Measurements from ENCODE around the gene TM2D3. TPM values are rescaled to one million over a fixed set of nuclear protein-coding genes. Genes with fewer than 3 reads are reported as not detected.
"Not testable (repeated sequence)": the region's sequence is repeated elsewhere in the genome, so short reads cannot be mapped to it uniquely, and the experiment has no call there.

TM2D3 gene
- total and polyA plus RNA-seq, 11 donors = 43.7 to 63.8 (median 49.5) TPM

DNA sequence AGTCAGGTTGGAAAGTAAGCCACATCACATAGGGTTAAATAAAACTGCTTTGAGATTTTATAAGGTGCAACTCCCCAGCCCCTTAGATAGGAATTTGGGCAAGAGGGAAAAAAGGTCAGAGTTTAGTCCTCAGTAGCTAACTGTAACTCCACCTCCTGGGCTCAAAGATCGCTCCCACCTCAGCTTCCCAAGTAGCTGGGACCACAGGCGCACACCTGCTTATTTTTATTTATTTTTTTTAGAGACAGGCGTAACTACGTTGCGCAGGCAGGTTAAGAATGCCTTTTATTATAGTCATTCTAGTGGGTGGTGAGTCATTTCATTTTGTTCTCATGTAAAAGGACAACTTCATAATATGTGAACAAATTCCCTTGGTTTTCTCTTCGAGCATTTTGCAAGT, 14.7 kb downstream of the TM2D3 start:
- Histone ChIP-seq H3K27ac (no peak overlapping the region), H3K4me1 (peaks cover 2 to 24% (median 16%) of the 10 kb centered on the region in 12 donors), H3K9me3 (no peaks in the 10 kb centered on the region), H3K27me3 (no peaks in the 10 kb centered on the region), H3K36me3 (peaks cover 0 to 40% (median 20%) of the 10 kb centered on the region in 9 donors), H3K4me3 (no peak overlapping the region)
- intact Hi-C loops (cut with DNase I) = loop anchor here in 4 of 10 donors (5.0 to 10.0 kb wide), 4 partner anchors 143 to 335 kb away; no protein-coding TSS in a partner anchor
- no peak for ATAC-seq
- DNase-seq = no peak
- TF ChIP-seq POLR2A (IDR thresholded peaks at IDR 0.05) = no peak
- TF ChIP-seq, protein P1, sequence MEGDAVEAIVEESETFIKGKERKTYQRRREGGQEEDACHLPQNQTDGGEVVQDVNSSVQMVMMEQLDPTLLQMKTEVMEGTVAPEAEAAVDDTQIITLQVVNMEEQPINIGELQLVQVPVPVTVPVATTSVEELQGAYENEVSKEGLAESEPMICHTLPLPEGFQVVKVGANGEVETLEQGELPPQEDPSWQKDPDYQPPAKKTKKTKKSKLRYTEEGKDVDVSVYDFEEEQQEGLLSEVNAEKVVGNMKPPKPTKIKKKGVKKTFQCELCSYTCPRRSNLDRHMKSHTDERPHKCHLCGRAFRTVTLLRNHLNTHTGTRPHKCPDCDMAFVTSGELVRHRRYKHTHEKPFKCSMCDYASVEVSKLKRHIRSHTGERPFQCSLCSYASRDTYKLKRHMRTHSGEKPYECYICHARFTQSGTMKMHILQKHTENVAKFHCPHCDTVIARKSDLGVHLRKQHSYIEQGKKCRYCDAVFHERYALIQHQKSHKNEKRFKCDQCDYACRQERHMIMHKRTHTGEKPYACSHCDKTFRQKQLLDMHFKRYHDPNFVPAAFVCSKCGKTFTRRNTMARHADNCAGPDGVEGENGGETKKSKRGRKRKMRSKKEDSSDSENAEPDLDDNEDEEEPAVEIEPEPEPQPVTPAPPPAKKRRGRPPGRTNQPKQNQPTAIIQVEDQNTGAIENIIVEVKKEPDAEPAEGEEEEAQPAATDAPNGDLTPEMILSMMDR (IDR thresholded peaks at IDR 0.05) = no peak
- WGBS, 4 donors = 87 to 92% (median 89%) methylated on average over 6 of the region's 6 CpGs

DNA sequence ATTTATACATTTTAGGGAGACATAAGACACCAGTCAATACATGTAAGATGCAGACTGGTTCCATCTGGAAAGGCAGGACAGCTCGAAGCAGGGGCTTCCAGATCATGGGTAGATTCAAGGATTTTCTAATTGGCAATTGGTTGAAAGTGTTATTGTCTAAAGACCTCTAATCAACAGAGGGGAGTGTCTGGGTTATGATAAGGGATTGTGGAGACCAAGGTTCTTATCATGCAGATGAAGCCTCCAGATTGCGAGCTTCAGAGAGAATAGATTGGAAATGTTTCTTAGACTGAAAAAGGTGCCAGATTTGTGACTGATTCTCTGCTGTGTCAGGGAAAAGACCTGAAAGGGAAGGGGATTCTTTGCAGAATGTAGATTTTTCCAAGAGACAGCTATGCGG, 15.1 kb downstream of the TM2D3 start:
- ATAC-seq (no peak), DNase-seq (no peak)
- intact Hi-C loops (cut with DNase I) = loop anchor here in 4 of 10 donors (5.0 to 10.0 kb wide), 4 partner anchors 142 to 335 kb away; no protein-coding TSS in a partner anchor
- Histone ChIP-seq H3K4me1 (peaks cover 2 to 19% (median 13%) of the 10 kb centered on the region in 12 donors), H3K27ac (no peak overlapping the region), H3K4me3 (no peak overlapping the region), H3K9me3 (no peaks in the 10 kb centered on the region), H3K27me3 (no peaks in the 10 kb centered on the region), H3K36me3 (peaks cover 0 to 36% (median 17%) of the 10 kb centered on the region in 9 donors)
- TF ChIP-seq, protein P1 (IDR thresholded peaks at IDR 0.05) = no peak
- TF ChIP-seq POLR2A (IDR thresholded peaks at IDR 0.05) = no peak
- 79 to 88% (median 85%) methylated on average over 3 of the region's 3 CpGs for WGBS, 4 donors

- ATAC-seq (peak; percentile 21 to 65 (median 48)), DNase-seq (no peak)
- Histone ChIP-seq H3K9me3 (no peaks in the 10 kb centered on the region), H3K27me3 (no peaks in the 10 kb centered on the region), H3K4me1 (peaks cover 0 to 11% (median 8%) of the 10 kb centered on the region in 12 donors), H3K36me3 (peaks cover 0 to 28% (median 17%) of the 10 kb centered on the region in 9 donors), H3K4me3 (no peak overlapping the region), H3K27ac (no peak overlapping the region)
- WGBS, 4 donors = 70 to 85% (median 76%) methylated on average over 7 of the region's 7 CpGs
- intact Hi-C loops (cut with DNase I) = loop anchor here in 4 of 10 donors (5.0 to 10.0 kb wide), 4 partner anchors 141 to 334 kb away; no protein-coding TSS in a partner anchor
- TF ChIP-seq, protein P1 (IDR thresholded peaks at IDR 0.05) = no peak
- no peak for TF ChIP-seq POLR2A (IDR thresholded peaks at IDR 0.05)
Measured at GRCh38 chr15:101635944-101636727, 16.0 kb downstream of the TM2D3 start.

- Histone ChIP-seq H3K27me3 (no peaks in the 10 kb centered on the region), H3K27ac (no peak overlapping the region), H3K4me1 (peaks cover 0 to 4% (median 0%) of the 10 kb centered on the region in 12 donors), H3K9me3 (no peaks in the 10 kb centered on the region), H3K4me3 (no peak overlapping the region), H3K36me3 (peaks cover 0 to 9% (median 0%) of the 10 kb centered on the region in 9 donors)
- intact Hi-C loops (cut with DNase I) = loop anchor here in 2 of 10 donors (10.0 kb wide), 2 partner anchors 139 to 179 kb away; no protein-coding TSS in a partner anchor
- no peak for DNase-seq
- WGBS, 4 donors = 87 to 97% (median 88%) methylated on average over 3 of the region's 3 CpGs
- no peak for TF ChIP-seq POLR2A (IDR thresholded peaks at IDR 0.05)
- TF ChIP-seq, protein P1 (IDR thresholded peaks at IDR 0.05) = no peak
- no peak for ATAC-seq
Measured at GRCh38 chr15:101633356-101633755, 18.8 kb downstream of the TM2D3 start.

- H3K9me3 ChIP-seq; H3K27me3 ChIP-seq; H3K4me3 ChIP-seq; H3K36me3 ChIP-seq; intact Hi-C loops (cut with DNase I); ATAC-seq; H3K4me1 ChIP-seq; DNase-seq: not testable (repeated sequence)
- 88 to 100% (median 97%) methylated on average over 1 to 15 of the region's 15 CpGs for WGBS, 4 donors
- peak overlapping the region in 1 of 12 donors; percentile 70 for H3K27ac ChIP-seq
Measured at GRCh38 chr15:101626729-101627128, 25.5 kb downstream of the TM2D3 start.

All from heart left ventricle (tissue), 16 donors.